Panc1 (cell line): ENCODE data around the gene SPATA20. TPM values are rescaled to one million over a fixed set of nuclear protein-coding genes. Genes with fewer than 3 reads are reported as not detected.

ENCODE experiments used
- ATAC-seq: fragments of 200-7000 bp; cut with Tn5 transposase; 2 replicates; pipeline ENCODE4 v1.9.1; 2020; ENCODE audit warnings: mild to moderate bottlenecking, moderate library complexity
- BruUV-seq: library from RNA; stranded (reverse); fragments of 400-500 nt; replicated peaks from 2 replicates; lab custom pipeline; 2021; lab: Mats Ljungman, UMichigan
- CTCF ChIA-PET: fragments of 300-600 bp; sonication (Branson Sonifier 250); formaldehyde crosslinking; loops from one replicate; lab custom pipeline; 2022; ENCODE audit warnings: antibody characterized with exemption; lab: Charles Lee
- POLR2A ChIA-PET: fragments of 300-600 bp; sonication (Branson Sonifier 250); formaldehyde crosslinking; loops from one replicate; lab custom pipeline; 2022; ENCODE audit warnings: antibody characterized with exemption; lab: Charles Lee
- DNase-seq: peaks from one replicate; pipeline ENCODE4 v3.0.0-alpha.2; 2010; ENCODE audit warnings: low read depth, low spot score
- H3K27ac ChIP-seq: 2 replicates; pipeline ENCODE4 v1.5.1; 2011; ENCODE audit warnings: mild to moderate bottlenecking, low read length, inconsistent platforms
- H3K27me3 ChIP-seq: fragments of 200-500 bp; sonication (Bioruptor generic); 2 replicates; pipeline ENCODE4 v1.6.0; 2014; ENCODE audit warnings: low read length, inconsistent platforms; ENCODE audit not compliant: control insufficient read depth, insufficient read depth
- H3K36me3 ChIP-seq: fragments of 200-500 bp; sonication (Bioruptor generic); 2 replicates; pipeline ENCODE4 v1.5.1; 2014; ENCODE audit warnings: inconsistent platforms, mild to moderate bottlenecking, low read length, moderate library complexity; ENCODE audit not compliant: control insufficient read depth, insufficient read depth
- H3K4me1 ChIP-seq: 2 replicates; pipeline ENCODE4 v1.5.1; 2011; ENCODE audit warnings: inconsistent platforms, mild to moderate bottlenecking, low read length, moderate library complexity; ENCODE audit not compliant: control insufficient read depth, insufficient read depth
- H3K4me3 ChIP-seq, 2 experiments: 2 replicates each; pipeline ENCODE4 v1.5.1; 2011 to 2012; ENCODE audit warnings: low read depth in 2 of 2, low read length in 2 of 2, mild to moderate bottlenecking in 2 of 2, inconsistent platforms in 1 of 2, moderate library complexity in 1 of 2
- H3K9me3 ChIP-seq: fragments of 200-500 bp; sonication (Bioruptor generic); 2 replicates; pipeline ENCODE4 v1.5.1; 2014; ENCODE audit warnings: low read depth, mild to moderate bottlenecking, inconsistent platforms, low read length, moderate library complexity; ENCODE audit not compliant: control insufficient read depth, insufficient read depth
- POLR2AphosphoS5 ChIP-seq: IDR thresholded peaks from 2 replicates; pipeline ENCODE4 v1.6.1; 2012; ENCODE audit warnings: mild to moderate bottlenecking, low read depth, low read length, moderate library complexity
- SIN3A ChIP-seq: IDR thresholded peaks from 2 replicates; pipeline ENCODE4 v1.6.1; 2012; ENCODE audit warnings: low read depth, mild to moderate bottlenecking, low read length, moderate library complexity, borderline replicate concordance; ENCODE audit not compliant: insufficient read depth
- TCF7L2 ChIP-seq: IDR thresholded peaks from 2 replicates; pipeline ENCODE4 v1.6.1; 2011; ENCODE audit warnings: mild to moderate bottlenecking, low read depth, low read length, inconsistent platforms
- in situ Hi-C: cut with HindIII; loops from 2 replicates; pipeline ENCODE4 v1.10.0; 2016; ENCODE audit warnings: low sequenced_read_pairs, low pct_unique_long_range_greater_than_20kb
- intact Hi-C: fragments of 100-400 bp; cut with micrococcal nuclease; formaldehyde crosslinking; loops from one replicate; pipeline ENCODE4 v1.10.0; 2022; ENCODE audit not compliant: unreplicated experiment
- total RNA-seq: library from RNA; stranded (reverse); gene quantifications from one replicate; pipeline ENCODE4 v1.2.1, GENCODE V29; 2021; ENCODE audit not compliant: unreplicated experiment
- TF ChIP-seq, protein P1 (sequence below): fragments of 450-650 bp; IDR thresholded peaks from 2 replicates; pipeline ENCODE4 v1.5.1; 2017; ENCODE audit warnings: mild to moderate bottlenecking
- TF ChIP-seq, protein P2 (sequence below), 2 experiments: IDR thresholded peaks; 2 replicates each; pipeline ENCODE4 v1.6.1; 2011 to 2012; ENCODE audit warnings: low read depth in 2 of 2, control low read depth in 1 of 2, low read length in 1 of 2, mild to moderate bottlenecking in 1 of 2, moderate library complexity in 1 of 2; ENCODE audit not compliant: insufficient read depth in 1 of 2

Gene SPATA20
- total RNA-seq, 1 experiment from 2014 or later = 82.2 TPM

DNA sequence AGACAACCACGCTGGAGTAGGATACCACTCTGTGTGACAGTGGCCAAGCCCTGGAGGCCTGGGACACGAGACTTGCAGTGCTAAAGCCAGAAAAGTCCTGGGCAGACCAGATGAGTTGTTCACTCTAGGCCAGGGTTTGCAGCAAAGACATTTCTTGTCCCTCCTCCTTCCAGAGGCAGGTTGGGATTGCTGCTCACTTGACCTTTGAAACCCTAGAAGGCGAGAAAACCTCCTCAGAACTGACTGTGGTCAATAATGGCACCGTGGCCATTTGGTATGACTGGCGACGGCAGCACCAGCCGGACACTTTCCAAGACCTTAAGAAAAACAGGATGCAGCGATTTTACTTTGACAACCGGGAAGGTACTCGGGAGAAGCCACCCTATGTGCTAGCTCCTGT lies 24.2 kb upstream of the SPATA20 start:
- ATAC-seq = no peak
- Histone ChIP-seq H3K27ac (no peak overlapping the region), H3K9me3 (no peaks in the 10 kb centered on the region), H3K27me3 (no peaks in the 10 kb centered on the region), H3K4me1 (no peaks in the 10 kb centered on the region), H3K4me3 (no peak overlapping the region), H3K36me3 (no peaks in the 10 kb centered on the region)
- CTCF ChIA-PET = no interaction called here
- no peak for DNase-seq
- in situ Hi-C loops (no loop called here), intact Hi-C loops (no loop called here)
- BruUV-seq = no TSS peak
- TF ChIP-seq, protein P1, sequence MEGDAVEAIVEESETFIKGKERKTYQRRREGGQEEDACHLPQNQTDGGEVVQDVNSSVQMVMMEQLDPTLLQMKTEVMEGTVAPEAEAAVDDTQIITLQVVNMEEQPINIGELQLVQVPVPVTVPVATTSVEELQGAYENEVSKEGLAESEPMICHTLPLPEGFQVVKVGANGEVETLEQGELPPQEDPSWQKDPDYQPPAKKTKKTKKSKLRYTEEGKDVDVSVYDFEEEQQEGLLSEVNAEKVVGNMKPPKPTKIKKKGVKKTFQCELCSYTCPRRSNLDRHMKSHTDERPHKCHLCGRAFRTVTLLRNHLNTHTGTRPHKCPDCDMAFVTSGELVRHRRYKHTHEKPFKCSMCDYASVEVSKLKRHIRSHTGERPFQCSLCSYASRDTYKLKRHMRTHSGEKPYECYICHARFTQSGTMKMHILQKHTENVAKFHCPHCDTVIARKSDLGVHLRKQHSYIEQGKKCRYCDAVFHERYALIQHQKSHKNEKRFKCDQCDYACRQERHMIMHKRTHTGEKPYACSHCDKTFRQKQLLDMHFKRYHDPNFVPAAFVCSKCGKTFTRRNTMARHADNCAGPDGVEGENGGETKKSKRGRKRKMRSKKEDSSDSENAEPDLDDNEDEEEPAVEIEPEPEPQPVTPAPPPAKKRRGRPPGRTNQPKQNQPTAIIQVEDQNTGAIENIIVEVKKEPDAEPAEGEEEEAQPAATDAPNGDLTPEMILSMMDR = no peak
- TF ChIP-seq POLR2AphosphoS5 (no peak), TCF7L2 (no peak), SIN3A (no peak)
- TF ChIP-seq, protein P2, sequence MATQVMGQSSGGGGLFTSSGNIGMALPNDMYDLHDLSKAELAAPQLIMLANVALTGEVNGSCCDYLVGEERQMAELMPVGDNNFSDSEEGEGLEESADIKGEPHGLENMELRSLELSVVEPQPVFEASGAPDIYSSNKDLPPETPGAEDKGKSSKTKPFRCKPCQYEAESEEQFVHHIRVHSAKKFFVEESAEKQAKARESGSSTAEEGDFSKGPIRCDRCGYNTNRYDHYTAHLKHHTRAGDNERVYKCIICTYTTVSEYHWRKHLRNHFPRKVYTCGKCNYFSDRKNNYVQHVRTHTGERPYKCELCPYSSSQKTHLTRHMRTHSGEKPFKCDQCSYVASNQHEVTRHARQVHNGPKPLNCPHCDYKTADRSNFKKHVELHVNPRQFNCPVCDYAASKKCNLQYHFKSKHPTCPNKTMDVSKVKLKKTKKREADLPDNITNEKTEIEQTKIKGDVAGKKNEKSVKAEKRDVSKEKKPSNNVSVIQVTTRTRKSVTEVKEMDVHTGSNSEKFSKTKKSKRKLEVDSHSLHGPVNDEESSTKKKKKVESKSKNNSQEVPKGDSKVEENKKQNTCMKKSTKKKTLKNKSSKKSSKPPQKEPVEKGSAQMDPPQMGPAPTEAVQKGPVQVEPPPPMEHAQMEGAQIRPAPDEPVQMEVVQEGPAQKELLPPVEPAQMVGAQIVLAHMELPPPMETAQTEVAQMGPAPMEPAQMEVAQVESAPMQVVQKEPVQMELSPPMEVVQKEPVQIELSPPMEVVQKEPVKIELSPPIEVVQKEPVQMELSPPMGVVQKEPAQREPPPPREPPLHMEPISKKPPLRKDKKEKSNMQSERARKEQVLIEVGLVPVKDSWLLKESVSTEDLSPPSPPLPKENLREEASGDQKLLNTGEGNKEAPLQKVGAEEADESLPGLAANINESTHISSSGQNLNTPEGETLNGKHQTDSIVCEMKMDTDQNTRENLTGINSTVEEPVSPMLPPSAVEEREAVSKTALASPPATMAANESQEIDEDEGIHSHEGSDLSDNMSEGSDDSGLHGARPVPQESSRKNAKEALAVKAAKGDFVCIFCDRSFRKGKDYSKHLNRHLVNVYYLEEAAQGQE (IDR thresholded peaks at IDR 0.05; ENCODE audit: insufficient read depth in 1 of 2, low read depth in 2 of 2, low read length in 1 of 2) = no peak
- POLR2A ChIA-PET = no interaction called here

DNA sequence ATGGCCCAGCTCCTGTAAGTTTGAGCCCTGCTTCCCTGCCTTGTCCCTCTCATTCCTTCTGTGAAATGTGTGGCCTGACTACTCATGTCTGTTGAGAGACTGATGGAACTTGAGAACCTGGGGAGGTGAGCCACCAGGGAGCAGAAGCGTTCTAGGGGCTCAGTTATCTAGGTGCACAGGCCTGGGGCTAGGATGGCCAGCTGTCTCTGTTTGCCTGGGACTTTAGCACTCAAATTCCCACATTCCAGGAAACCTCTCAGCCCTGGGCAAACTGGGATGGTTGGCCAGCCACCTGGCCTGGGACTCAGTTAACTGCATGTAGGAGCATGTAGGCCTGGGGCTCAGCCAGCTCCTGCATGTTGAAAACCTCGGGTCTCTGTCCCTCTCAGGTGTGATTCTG lies 23.8 kb upstream of the SPATA20 start:
- Histone ChIP-seq H3K9me3 (no peaks in the 10 kb centered on the region), H3K27me3 (no peaks in the 10 kb centered on the region), H3K36me3 (no peaks in the 10 kb centered on the region), H3K27ac (no peak overlapping the region), H3K4me3 (no peak overlapping the region), H3K4me1 (no peaks in the 10 kb centered on the region)
- TF ChIP-seq, protein P2 (IDR thresholded peaks at IDR 0.05; ENCODE audit: insufficient read depth in 1 of 2, low read depth in 2 of 2, low read length in 1 of 2) = no peak
- no peak for TF ChIP-seq TCF7L2
- TF ChIP-seq SIN3A = no peak
- TF ChIP-seq POLR2AphosphoS5 = no peak
- TF ChIP-seq, protein P1 = no peak
- CTCF ChIA-PET = no interaction called here
- BruUV-seq = no TSS peak
- intact Hi-C loops (no loop called here), in situ Hi-C loops (no loop called here)
- DNase-seq (no peak), ATAC-seq (no peak)
- POLR2A ChIA-PET = no interaction called here
